Measurements from ENCODE around the gene CDCA8. TPM values are rescaled to one million over a fixed set of nuclear protein-coding genes. Genes with fewer than 3 reads are reported as not detected.

CDCA8 gene
- total and polyA plus RNA-seq, 2 of the 13 experiments (the other 11 are each of a cell fraction or from before 2014, with no cell fraction given): 24.1 to 38.6 TPM

DNA sequence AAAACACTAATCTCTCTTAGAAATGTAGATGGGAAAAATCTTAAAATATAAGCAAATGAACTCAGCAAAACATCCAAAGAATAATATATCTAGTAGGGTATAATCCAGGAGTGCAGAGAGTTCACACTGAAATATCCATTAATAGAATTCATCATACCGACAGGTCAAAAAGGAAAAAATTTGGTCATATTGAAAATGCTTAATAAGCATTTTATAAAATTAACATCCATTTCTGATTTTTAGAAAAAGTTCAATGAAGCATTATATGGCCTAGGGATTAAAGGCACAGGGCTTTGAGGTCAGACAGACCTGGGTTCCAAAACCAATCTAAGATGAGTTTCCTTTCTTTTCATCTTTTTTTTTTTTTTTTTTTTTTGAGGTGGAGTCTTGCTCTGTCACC, 56.2 kb downstream of the CDCA8 start:
- WGBS (ENCODE audit: low lambda C conversion rate): 92% methylated on average over 1 of the region's 1 CpG
- in situ Hi-C loops (cut with HindIII; ENCODE audit: extremely low pct_ligation_motif_present, low pct_unique_long_range_greater_than_20kb): no loop called here

More for the DNA sequence above, 56.2 kb downstream of the CDCA8 start:
- H3K4me1 ChIP-seq (ENCODE audit: insufficient read depth, low read length): no peaks in the 10 kb centered on the region
- no peak for FAIRE-seq
- H3K79me2 ChIP-seq (ENCODE audit: insufficient read depth, low read length): no peaks in the 10 kb centered on the region
- ChIA-PET POLR2A (no interaction called here), CTCF (ENCODE audit: low intra/inter-chr PET ratio, low total read pairs) (no interaction called here)
- no peak overlapping the region for H3K27ac ChIP-seq (ENCODE audit: extremely low read length, insufficient read depth, low read length)
- no peaks in the 10 kb centered on the region for H3K9me3 ChIP-seq (ENCODE audit: low read length)
- no peak for ATAC-seq
- intact Hi-C loops (cut with micrococcal nuclease; ENCODE audit: unreplicated experiment): no loop called here
- H3K27me3 ChIP-seq (ENCODE audit: control insufficient read depth in 1 of 2, insufficient read depth in 2 of 2, low read length in 2 of 2): peaks cover under 1 to 18% of the 10 kb centered on the region in 2 experiments; a peak in 3 of 5 replicates
- no peak overlapping the region for H3K9ac ChIP-seq (ENCODE audit: insufficient read depth, low read depth, low read length)
- H3K4me2 ChIP-seq (ENCODE audit: low read depth, low read length): no peak overlapping the region
- no peaks in the 10 kb centered on the region for H3K36me3 ChIP-seq (replicated peaks in 1 of 2; ENCODE audit: control insufficient read depth in 1 of 2, insufficient read depth in 2 of 2, low read length in 2 of 2)
- BruUV-seq (replicated peaks): no TSS peak
- no peak for DNase-seq (ENCODE audit: low spot score)
- H2AFZ ChIP-seq (ENCODE audit: low read length): no peak overlapping the region
- no peaks in the 10 kb centered on the region for H4K20me1 ChIP-seq (ENCODE audit: insufficient read depth, low read length)
- H3K4me3 ChIP-seq (replicated peaks in 1 of 3; ENCODE audit: insufficient read depth in 1 of 3, low read depth in 2 of 3, low read length in 3 of 3): no peak overlapping the region
- TF ChIP-seq MEF2D (CRISPR knock-in tag; IDR thresholded peaks at IDR 0.05): no peak
- TF ChIP-seq MAFK (conservative IDR thresholded peaks at IDR 0.05 in 1 of 2, IDR thresholded peaks at IDR 0.05 in 1 of 2; ENCODE audit: low read length in 2 of 2): peak; percentile 91 to 95
- peak; percentile 92 for TF ChIP-seq MAFF (IDR thresholded peaks at IDR 0.05; ENCODE audit: low read depth, low read length)
- TF ChIP-seq ELF1 (CRISPR knock-in tag; IDR thresholded peaks at IDR 0.05): no peak
- no peak for TF ChIP-seq HDAC6 (IDR thresholded peaks at IDR 0.05; ENCODE audit: low read depth, low read length)
- no peak for TF ChIP-seq MTF2 (CRISPR knock-in tag; IDR thresholded peaks at IDR 0.05; ENCODE audit: borderline replicate concordance)
- no peak for TF ChIP-seq SIN3B (IDR thresholded peaks at IDR 0.05; ENCODE audit: low read length)
- TF ChIP-seq, protein P1, sequence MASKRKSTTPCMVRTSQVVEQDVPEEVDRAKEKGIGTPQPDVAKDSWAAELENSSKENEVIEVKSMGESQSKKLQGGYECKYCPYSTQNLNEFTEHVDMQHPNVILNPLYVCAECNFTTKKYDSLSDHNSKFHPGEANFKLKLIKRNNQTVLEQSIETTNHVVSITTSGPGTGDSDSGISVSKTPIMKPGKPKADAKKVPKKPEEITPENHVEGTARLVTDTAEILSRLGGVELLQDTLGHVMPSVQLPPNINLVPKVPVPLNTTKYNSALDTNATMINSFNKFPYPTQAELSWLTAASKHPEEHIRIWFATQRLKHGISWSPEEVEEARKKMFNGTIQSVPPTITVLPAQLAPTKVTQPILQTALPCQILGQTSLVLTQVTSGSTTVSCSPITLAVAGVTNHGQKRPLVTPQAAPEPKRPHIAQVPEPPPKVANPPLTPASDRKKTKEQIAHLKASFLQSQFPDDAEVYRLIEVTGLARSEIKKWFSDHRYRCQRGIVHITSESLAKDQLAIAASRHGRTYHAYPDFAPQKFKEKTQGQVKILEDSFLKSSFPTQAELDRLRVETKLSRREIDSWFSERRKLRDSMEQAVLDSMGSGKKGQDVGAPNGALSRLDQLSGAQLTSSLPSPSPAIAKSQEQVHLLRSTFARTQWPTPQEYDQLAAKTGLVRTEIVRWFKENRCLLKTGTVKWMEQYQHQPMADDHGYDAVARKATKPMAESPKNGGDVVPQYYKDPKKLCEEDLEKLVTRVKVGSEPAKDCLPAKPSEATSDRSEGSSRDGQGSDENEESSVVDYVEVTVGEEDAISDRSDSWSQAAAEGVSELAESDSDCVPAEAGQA (IDR thresholded peaks at IDR 0.05; ENCODE audit: low read depth): no peak
- TF ChIP-seq, protein P1 (CRISPR knock-in tag; IDR thresholded peaks at IDR 0.05; ENCODE audit: borderline replicate concordance): no peak
- TF ChIP-seq KLF16 (CRISPR knock-in tag; IDR thresholded peaks at IDR 0.05): no peak
- no peak for TF ChIP-seq EED (CRISPR knock-in tag; IDR thresholded peaks at IDR 0.05)

Data from HepG2 (cell line).